KOPT-K1 (cell line): ENCODE measurements around the gene ATP10A.

Source experiments
- H3K27ac ChIP-seq: fragments of 200-600 bp; sonication (generic); 2 replicates; pipeline ENCODE4 v1.5.1; 2016; ENCODE audit warnings: antibody characterized with exemption, mild to moderate bottlenecking, low read depth, low read length; ENCODE audit not compliant: poor library complexity, severe bottlenecking
- H3K36me3 ChIP-seq: fragments of 200-600 bp; sonication (generic); 2 replicates; pipeline ENCODE4 v1.5.1; 2017; ENCODE audit warnings: antibody characterized with exemption, mild to moderate bottlenecking, low read length, moderate library complexity; ENCODE audit not compliant: insufficient read depth
- H3K9me3 ChIP-seq: fragments of 200-600 bp; sonication (generic); 2 replicates; pipeline ENCODE4 v1.5.1; 2017; ENCODE audit warnings: antibody characterized with exemption, low read length, mild to moderate bottlenecking; ENCODE audit not compliant: insufficient read depth, poor library complexity, severe bottlenecking

ATP10A gene

GRCh38 chr15:25789211-25789610 lies 73.9 kb downstream of the ATP10A start:
- Histone ChIP-seq H3K36me3 (no peaks in the 10 kb centered on the region), H3K9me3 (no peaks in the 10 kb centered on the region), H3K27ac (no peak overlapping the region)

- H3K27ac ChIP-seq, result no peak overlapping the region
- no peaks in the 10 kb centered on the region for H3K9me3 ChIP-seq
- no peaks in the 10 kb centered on the region for H3K36me3 ChIP-seq
Observed at GRCh38 chr15:25787855-25788520, 75.1 kb downstream of the ATP10A start.

GRCh38 chr15:25787381-25787780 lies 75.7 kb downstream of the ATP10A start:
- Histone ChIP-seq H3K27ac (no peak overlapping the region), H3K9me3 (no peaks in the 10 kb centered on the region), H3K36me3 (no peaks in the 10 kb centered on the region)

GRCh38 chr15:25786040-25786439 lies 77.1 kb downstream of the ATP10A start:
- Histone ChIP-seq H3K27ac (no peak overlapping the region), H3K36me3 (0 out of 2 replicates have a peak, but pooled peaks cover under 1% of the 10 kb centered on the region), H3K9me3 (no peaks in the 10 kb centered on the region)

GRCh38 chr15:25785641-25786025 lies 77.5 kb downstream of the ATP10A start:
- no peak overlapping the region for H3K27ac ChIP-seq
- no peaks in the 10 kb centered on the region for H3K9me3 ChIP-seq
- H3K36me3 ChIP-seq, result peaks cover 5% of the 10 kb centered on the region; the same call in 1 of the 2 replicates

GRCh38 chr15:25784876-25785640 lies 78.1 kb downstream of the ATP10A start:
- Histone ChIP-seq H3K36me3 (peaks cover 11% of the 10 kb centered on the region; the same call in 1 of the 2 replicates), H3K27ac (no peak overlapping the region), H3K9me3 (no peaks in the 10 kb centered on the region)

GRCh38 chr15:25783607-25784540 lies 79.3 kb downstream of the ATP10A start:
- no peaks in the 10 kb centered on the region for H3K9me3 ChIP-seq
- H3K27ac ChIP-seq, result no peak overlapping the region
- peaks cover 12% of the 10 kb centered on the region; the same call in 1 of the 2 replicates for H3K36me3 ChIP-seq

- Histone ChIP-seq H3K36me3 (peaks cover 12% of the 10 kb centered on the region; the same call in 1 of the 2 replicates), H3K9me3 (no peaks in the 10 kb centered on the region), H3K27ac (no peak overlapping the region)
Observed at GRCh38 chr15:25783134-25783533, 80.0 kb downstream of the ATP10A start.

GRCh38 chr15:25780479-25781255 lies 82.5 kb downstream of the ATP10A start:
- no peak overlapping the region for H3K27ac ChIP-seq
- H3K36me3 ChIP-seq, result peaks cover 12% of the 10 kb centered on the region; the same call in 1 of the 2 replicates
- H3K9me3 ChIP-seq, result no peaks in the 10 kb centered on the region

- peaks cover 12% of the 10 kb centered on the region; the same call in 1 of the 2 replicates for H3K36me3 ChIP-seq
- H3K9me3 ChIP-seq, result no peaks in the 10 kb centered on the region
- H3K27ac ChIP-seq, result no peak overlapping the region
Observed at GRCh38 chr15:25778161-25778560, 85.0 kb downstream of the ATP10A start.

GRCh38 chr15:25777037-25777436 lies 86.1 kb downstream of the ATP10A start:
- peaks cover 12% of the 10 kb centered on the region; the same call in 1 of the 2 replicates for H3K36me3 ChIP-seq
- no peak overlapping the region for H3K27ac ChIP-seq

GRCh38 chr15:25776071-25776746 lies 86.9 kb downstream of the ATP10A start:
- H3K36me3 ChIP-seq, result peaks cover 12% of the 10 kb centered on the region; the same call in 1 of the 2 replicates
- no peak overlapping the region for H3K27ac ChIP-seq
- H3K9me3 ChIP-seq, result no peaks in the 10 kb centered on the region

More at GRCh38 chr15:25777037-25777436, 86.1 kb downstream of the ATP10A start:
- no peaks in the 10 kb centered on the region for H3K9me3 ChIP-seq

GRCh38 chr15:25775317-25775912 lies 87.7 kb downstream of the ATP10A start:
- Histone ChIP-seq H3K27ac (no peak overlapping the region), H3K9me3 (no peaks in the 10 kb centered on the region), H3K36me3 (peaks cover 5% of the 10 kb centered on the region; the same call in 1 of the 2 replicates)
